ENCODE data around the gene SLC9A8.

Gene SLC9A8

GRCh38 chr20:49924247-49924646 is 111.6 kb downstream of the SLC9A8 start:
- no peak for DNase-seq

GRCh38 chr20:49925901-49926454 is 113.3 kb downstream of the SLC9A8 start:
- DNase-seq = no peak

GRCh38 chr20:49928411-49929141 is 115.9 kb downstream of the SLC9A8 start:
- peak; percentile 73 for DNase-seq

- no peak for DNase-seq
Observed at GRCh38 chr20:49929142-49929494, 116.5 kb downstream of the SLC9A8 start.

GRCh38 chr20:49935746-49936152 is 123.1 kb downstream of the SLC9A8 start:
- DNase-seq = no peak

- peak; percentile 83 for DNase-seq
Observed at GRCh38 chr20:49936153-49937026, 123.8 kb downstream of the SLC9A8 start, which contains the start of gene RNF114. RNF114 (plus strand) TSS chr20:49936397; CDS start chr20:49936413, 16 bp downstream.

GRCh38 chr20:49937027-49937929 is 124.7 kb downstream of the SLC9A8 start:
- no peak for DNase-seq

GRCh38 chr20:49938173-49939163 is 125.8 kb downstream of the SLC9A8 start:
- no peak for DNase-seq

- no peak for DNase-seq
Observed at GRCh38 chr20:49941456-49941855, 128.8 kb downstream of the SLC9A8 start.

Data from central memory CD4-positive, alpha-beta T cell (primary cell).